ENCODE measurements around the gene RAD51B.

RAD51B gene

GRCh38 chr14:68444449-68445168, 625.0 kb downstream of the RAD51B start:
- TF ChIP-seq CTCF (IDR thresholded peaks at IDR 0.05; ENCODE audit: extremely low read depth, missing control alignments) = no peak
- DNase-seq (ENCODE audit: low spot score) = no peak

GRCh38 chr14:68446243-68447040, 626.9 kb downstream of the RAD51B start:
- TF ChIP-seq CTCF (IDR thresholded peaks at IDR 0.05; ENCODE audit: extremely low read depth, missing control alignments) = no peak

GRCh38 chr14:68447581-68448251, 628.1 kb downstream of the RAD51B start:
- no peak for TF ChIP-seq CTCF (IDR thresholded peaks at IDR 0.05; ENCODE audit: extremely low read depth, missing control alignments)

More at GRCh38 chr14:68446243-68447040, 626.9 kb downstream of the RAD51B start:
- no peak for DNase-seq (ENCODE audit: low spot score)

GRCh38 chr14:68448252-68448902, 628.8 kb downstream of the RAD51B start:
- no peak for DNase-seq (ENCODE audit: low spot score)
- no peak for TF ChIP-seq CTCF (IDR thresholded peaks at IDR 0.05; ENCODE audit: extremely low read depth, missing control alignments)

More at GRCh38 chr14:68447581-68448251, 628.1 kb downstream of the RAD51B start:
- no peak for DNase-seq (ENCODE audit: low spot score)

GRCh38 chr14:68449561-68450181, 630.1 kb downstream of the RAD51B start:
- DNase-seq (ENCODE audit: low spot score) = no peak
- TF ChIP-seq CTCF (IDR thresholded peaks at IDR 0.05; ENCODE audit: extremely low read depth, missing control alignments) = no peak

- TF ChIP-seq CTCF (IDR thresholded peaks at IDR 0.05; ENCODE audit: extremely low read depth, missing control alignments) = no peak
Observed at GRCh38 chr14:68450391-68451120, 631.0 kb downstream of the RAD51B start.

More at GRCh38 chr14:68450391-68451120, 631.0 kb downstream of the RAD51B start:
- DNase-seq (ENCODE audit: low spot score) = no peak

Measured in GM20000 (cell line).